Measurements from ENCODE around the gene PHF24. TPM values are rescaled to one million over a fixed set of nuclear protein-coding genes. Genes with fewer than 3 reads are reported as not detected.

PHF24 gene
- total RNA-seq, 4 donors from 2014 or later: 0.21 to 1.2 (median 0.63) TPM

DNA sequence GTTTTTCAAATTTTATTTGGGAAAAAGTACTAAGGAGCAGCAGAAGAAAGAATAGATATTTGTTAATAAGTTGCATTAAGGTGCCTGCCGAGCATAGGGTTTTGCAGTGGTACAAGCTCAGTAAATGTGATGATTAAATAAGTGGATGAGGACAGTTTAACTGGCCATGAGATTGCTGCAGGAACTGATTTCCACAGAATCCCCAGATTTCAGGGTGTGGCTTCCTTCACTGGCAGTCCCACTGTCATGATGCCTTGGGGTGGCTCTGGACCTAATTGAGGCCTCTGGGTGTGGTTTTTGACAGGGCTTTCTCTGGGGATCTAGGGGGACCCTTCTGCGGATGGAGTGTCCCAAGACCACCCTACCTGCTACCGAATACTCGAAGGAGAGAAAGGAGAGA is 1.4 kb downstream of the PHF24 start:
- peaks cover 0 to 11% (median 4%) of the 10 kb centered on the region in 4 donors for H3K4me1 ChIP-seq
- H3K36me3 ChIP-seq: no peaks in the 10 kb centered on the region
- H3K4me3 ChIP-seq: no peak overlapping the region
- WGBS, 2 donors: 88 to 91% methylated on average over 4 of the region's 4 CpGs
- H3K27ac ChIP-seq: no peak overlapping the region
- H3K9me3 ChIP-seq: no peaks in the 10 kb centered on the region
- TF ChIP-seq POLR2A (IDR thresholded peaks at IDR 0.05): no peak
- TF ChIP-seq EP300 (IDR thresholded peaks at IDR 0.05): no peak
- no peak for TF ChIP-seq CTCF (IDR thresholded peaks at IDR 0.05)
- H3K27me3 ChIP-seq: peaks cover 0 to 54% of the 10 kb centered on the region in 2 donors
- DNase-seq (ENCODE audit: low spot score in 2 of 2): no peak

GRCh38 chr9:34961574-34962490 is 3.7 kb downstream of the PHF24 start:
- Histone ChIP-seq H3K27ac (no peak overlapping the region), H3K9me3 (no peaks in the 10 kb centered on the region), H3K36me3 (no peaks in the 10 kb centered on the region), H3K27me3 (peaks cover 0 to 62% of the 10 kb centered on the region in 2 donors), H3K4me3 (no peak overlapping the region), H3K4me1 (peaks cover 0 to 11% (median 4%) of the 10 kb centered on the region in 4 donors)
- TF ChIP-seq POLR2A (IDR thresholded peaks at IDR 0.05) (no peak), CTCF (IDR thresholded peaks at IDR 0.05) (no peak), EP300 (IDR thresholded peaks at IDR 0.05) (no peak)
- no peak for DNase-seq (ENCODE audit: low spot score in 2 of 2)
- 47 to 57% methylated on average over 5 of the region's 5 CpGs for WGBS, 2 donors

DNA sequence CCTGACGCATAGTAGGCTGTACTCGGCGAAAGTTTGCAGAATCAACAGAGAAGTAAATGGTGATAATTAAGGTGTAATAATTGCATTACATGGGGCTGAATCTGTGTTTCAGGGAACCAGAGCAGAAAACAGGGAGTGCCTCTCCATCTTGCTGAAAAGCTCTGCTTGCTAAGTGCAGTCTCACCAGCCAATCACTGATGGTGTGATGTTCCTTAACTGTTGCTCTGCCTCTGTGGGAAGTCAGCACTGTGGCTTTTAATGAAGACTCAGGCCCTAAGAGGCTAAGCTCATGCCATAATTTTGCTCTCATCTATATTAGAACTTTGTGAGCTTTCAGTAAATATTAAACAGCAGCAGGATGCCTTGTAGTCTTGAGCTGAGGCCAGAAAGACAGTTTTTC is 4.5 kb downstream of the PHF24 start:
- Histone ChIP-seq H3K27me3 (peaks cover 0 to 55% of the 10 kb centered on the region in 2 donors), H3K36me3 (no peaks in the 10 kb centered on the region), H3K9me3 (no peaks in the 10 kb centered on the region), H3K4me1 (peaks cover 0 to 9% (median 3%) of the 10 kb centered on the region in 4 donors), H3K4me3 (no peak overlapping the region), H3K27ac (no peak overlapping the region)
- no peak for DNase-seq (ENCODE audit: low spot score in 2 of 2)
- TF ChIP-seq POLR2A (IDR thresholded peaks at IDR 0.05) (no peak), EP300 (IDR thresholded peaks at IDR 0.05) (no peak), CTCF (IDR thresholded peaks at IDR 0.05) (no peak)
- WGBS, 2 donors: 90 to 95% methylated on average over 3 of the region's 3 CpGs

DNA sequence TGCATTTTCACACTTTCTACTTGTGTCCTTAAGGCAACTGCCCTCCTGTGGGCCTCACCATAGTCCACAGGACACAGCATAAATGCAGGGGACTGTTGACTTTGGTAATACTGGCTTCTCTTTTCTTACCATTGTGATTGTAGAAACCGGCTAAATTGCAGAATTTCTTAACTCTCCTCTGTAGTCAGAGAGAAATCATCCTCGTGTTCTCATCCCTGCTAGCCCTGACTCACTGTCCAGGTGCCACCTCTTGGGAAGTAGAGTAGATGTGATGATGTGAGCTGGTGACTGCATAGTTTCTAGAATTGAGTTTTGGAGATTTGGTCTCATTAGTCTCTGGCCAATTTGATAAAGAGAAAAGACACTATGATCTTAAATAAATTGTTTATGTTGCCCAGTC is 5.5 kb downstream of the PHF24 start:
- no peak overlapping the region for H3K27ac ChIP-seq
- DNase-seq (ENCODE audit: low spot score in 2 of 2): no peak
- H3K4me3 ChIP-seq: no peak overlapping the region
- peaks cover 0 to 50% of the 10 kb centered on the region in 2 donors for H3K27me3 ChIP-seq
- no peaks in the 10 kb centered on the region for H3K9me3 ChIP-seq
- 79 to 80% methylated on average over 2 of the region's 2 CpGs for WGBS, 2 donors
- H3K4me1 ChIP-seq: peaks cover 0 to 2% (median under 1%) of the 10 kb centered on the region in 4 donors
- TF ChIP-seq CTCF (IDR thresholded peaks at IDR 0.05): no peak
- no peak for TF ChIP-seq EP300 (IDR thresholded peaks at IDR 0.05)
- no peak for TF ChIP-seq POLR2A (IDR thresholded peaks at IDR 0.05)
- no peaks in the 10 kb centered on the region for H3K36me3 ChIP-seq

DNA sequence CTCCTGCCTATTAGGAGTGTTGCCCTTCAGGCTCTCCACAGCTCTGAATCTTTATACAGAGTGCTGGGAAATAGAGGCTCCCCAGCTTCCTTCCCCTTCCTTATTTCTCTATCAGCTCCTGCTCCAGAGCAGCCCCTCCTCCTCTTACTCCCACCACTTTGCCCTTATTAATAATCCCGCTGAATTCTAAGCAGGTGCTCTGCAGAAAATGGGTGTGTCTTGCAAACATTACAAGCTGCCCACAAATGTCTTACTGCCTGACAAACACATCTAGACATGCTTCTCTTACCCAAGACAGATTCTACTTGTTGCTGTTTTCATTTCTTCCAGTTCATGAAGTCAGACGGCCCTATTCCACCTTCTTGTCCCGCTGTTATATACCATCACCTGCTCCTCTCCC is 6.4 kb downstream of the PHF24 start:
- Histone ChIP-seq H3K27ac (no peak overlapping the region), H3K36me3 (no peaks in the 10 kb centered on the region), H3K4me3 (no peak overlapping the region), H3K4me1 (no peaks in the 10 kb centered on the region), H3K9me3 (no peaks in the 10 kb centered on the region), H3K27me3 (peaks cover 0 to 41% of the 10 kb centered on the region in 2 donors)
- 76 to 77% methylated on average over 3 of the region's 3 CpGs for WGBS, 2 donors
- DNase-seq (ENCODE audit: low spot score in 2 of 2): no peak
- TF ChIP-seq EP300 (IDR thresholded peaks at IDR 0.05) (no peak), CTCF (IDR thresholded peaks at IDR 0.05) (no peak), POLR2A (IDR thresholded peaks at IDR 0.05) (no peak)

All from tibial nerve (tissue), 4 donors.